ENCODE data around the gene SLC50A1.

Gene SLC50A1

DNA sequence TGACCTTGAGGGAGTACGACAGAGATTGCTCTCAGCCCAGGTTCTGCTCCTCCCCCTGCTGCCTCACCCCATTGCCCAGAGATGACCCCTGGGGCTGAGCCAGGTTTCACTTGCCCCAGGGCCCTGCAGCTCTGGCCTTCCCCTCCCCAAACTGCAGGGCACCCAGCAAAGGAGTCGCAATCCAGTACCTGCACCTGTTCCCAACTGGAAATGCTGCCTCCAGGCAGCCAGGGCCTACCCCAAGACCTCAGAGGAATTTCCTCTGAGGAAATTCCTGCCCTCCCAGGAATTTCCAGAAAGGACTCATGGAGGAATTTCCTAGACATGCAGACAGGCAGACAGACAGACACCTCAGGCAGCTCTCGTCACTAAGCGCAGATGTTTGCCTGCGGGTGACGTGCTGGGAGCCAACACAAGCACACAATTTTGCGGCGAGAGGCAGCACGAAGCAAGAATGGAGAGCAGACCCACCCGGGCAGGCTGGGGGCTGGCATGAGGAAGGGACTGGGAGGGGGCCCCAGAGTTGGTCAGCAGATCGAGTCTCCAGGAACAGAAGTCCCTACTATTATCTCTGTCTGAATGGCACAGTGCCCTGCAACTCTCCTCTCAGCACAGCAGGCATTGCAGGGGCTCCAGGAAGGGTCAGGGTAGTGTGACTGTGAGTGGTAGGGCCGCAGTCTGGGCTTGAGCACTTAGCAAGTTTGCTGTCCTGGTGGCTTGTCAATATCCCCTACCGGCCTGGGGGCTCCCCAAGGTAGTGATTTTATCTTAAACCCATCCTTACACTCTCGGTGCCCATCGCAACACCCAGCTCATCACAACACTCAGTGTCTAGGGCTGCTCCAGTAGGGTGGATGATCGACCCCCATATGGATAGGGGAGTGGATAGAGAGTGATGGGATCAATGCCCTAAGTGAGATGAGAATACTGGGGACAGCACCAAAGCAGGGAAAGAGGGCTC, 10.9 kb upstream of the SLC50A1 start:
- no peak overlapping the region for H3K4me3 ChIP-seq (ENCODE audit: control insufficient read depth, low read depth, low read length)
- TF ChIP-seq CTCF (conservative IDR thresholded peaks at IDR 0.05; ENCODE audit: control insufficient read depth, insufficient read depth, low read depth, low read length): no peak
- DNase-seq (ENCODE audit: low read depth): no peak

DNA sequence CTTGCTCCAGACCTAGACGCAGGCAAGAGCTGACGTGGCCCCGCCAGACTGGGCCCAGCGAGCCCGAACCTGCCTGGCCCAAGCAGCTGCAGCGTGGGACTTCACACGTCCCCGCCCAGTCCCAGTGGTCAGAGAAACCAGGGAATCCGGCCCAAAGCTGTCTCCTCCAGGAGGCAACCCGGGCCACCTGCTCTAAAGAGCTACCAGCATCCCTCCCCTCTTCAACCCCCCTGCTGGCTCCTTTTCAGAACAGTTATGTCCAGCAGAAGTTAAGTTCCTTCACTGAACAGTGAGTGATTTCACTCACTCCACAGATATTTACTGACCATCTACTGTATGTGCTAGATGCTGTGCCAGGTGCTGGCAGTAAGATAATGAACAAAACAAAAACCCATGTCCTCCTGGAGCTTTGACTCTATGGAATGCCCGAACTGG, 10.1 kb upstream of the SLC50A1 start:
- no peak for TF ChIP-seq CTCF (conservative IDR thresholded peaks at IDR 0.05; ENCODE audit: control insufficient read depth, insufficient read depth, low read depth, low read length)
- no peak for DNase-seq (ENCODE audit: low read depth)
- no peak overlapping the region for H3K4me3 ChIP-seq (ENCODE audit: control insufficient read depth, low read depth, low read length)

GRCh38 chr1:155125946-155126555, 9.6 kb upstream of the SLC50A1 start:
- no peak overlapping the region for H3K4me3 ChIP-seq (ENCODE audit: control insufficient read depth, low read depth, low read length)

DNA sequence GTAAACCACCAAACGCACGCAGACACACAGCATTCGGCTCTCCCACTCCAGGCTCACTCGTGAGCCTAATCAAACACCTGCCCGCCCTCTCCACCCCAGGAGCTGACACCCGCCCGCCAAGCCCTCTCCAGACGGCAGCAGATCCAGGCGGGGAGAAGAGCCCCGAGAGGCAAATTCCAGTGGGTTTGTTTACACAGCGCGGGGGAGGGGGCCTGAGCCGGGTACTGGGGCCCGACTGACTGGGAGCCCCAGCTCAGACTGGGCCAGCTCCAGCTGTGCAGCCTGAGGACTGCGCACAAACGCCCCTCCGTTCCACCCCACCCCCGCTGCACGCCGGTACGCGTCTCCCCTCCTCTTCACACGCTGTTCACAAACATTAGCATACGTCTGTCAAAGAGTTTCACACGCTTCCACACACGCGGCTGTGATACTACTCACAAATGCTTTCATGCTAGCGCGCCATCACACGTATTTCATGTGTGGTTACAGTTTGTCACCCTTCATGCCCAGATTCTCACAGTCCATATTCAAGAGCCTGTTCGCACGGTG, 9.0 kb upstream of the SLC50A1 start:
- TF ChIP-seq CTCF (conservative IDR thresholded peaks at IDR 0.05; ENCODE audit: control insufficient read depth, insufficient read depth, low read depth, low read length): no peak
- no peak for DNase-seq (ENCODE audit: low read depth)
- peak overlapping the region; percentile 2 for H3K4me3 ChIP-seq (ENCODE audit: control insufficient read depth, low read depth, low read length)

More at GRCh38 chr1:155125946-155126555, 9.6 kb upstream of the SLC50A1 start:
- no peak for TF ChIP-seq CTCF (conservative IDR thresholded peaks at IDR 0.05; ENCODE audit: control insufficient read depth, insufficient read depth, low read depth, low read length)
- DNase-seq (ENCODE audit: low read depth): peak; percentile 19

DNA sequence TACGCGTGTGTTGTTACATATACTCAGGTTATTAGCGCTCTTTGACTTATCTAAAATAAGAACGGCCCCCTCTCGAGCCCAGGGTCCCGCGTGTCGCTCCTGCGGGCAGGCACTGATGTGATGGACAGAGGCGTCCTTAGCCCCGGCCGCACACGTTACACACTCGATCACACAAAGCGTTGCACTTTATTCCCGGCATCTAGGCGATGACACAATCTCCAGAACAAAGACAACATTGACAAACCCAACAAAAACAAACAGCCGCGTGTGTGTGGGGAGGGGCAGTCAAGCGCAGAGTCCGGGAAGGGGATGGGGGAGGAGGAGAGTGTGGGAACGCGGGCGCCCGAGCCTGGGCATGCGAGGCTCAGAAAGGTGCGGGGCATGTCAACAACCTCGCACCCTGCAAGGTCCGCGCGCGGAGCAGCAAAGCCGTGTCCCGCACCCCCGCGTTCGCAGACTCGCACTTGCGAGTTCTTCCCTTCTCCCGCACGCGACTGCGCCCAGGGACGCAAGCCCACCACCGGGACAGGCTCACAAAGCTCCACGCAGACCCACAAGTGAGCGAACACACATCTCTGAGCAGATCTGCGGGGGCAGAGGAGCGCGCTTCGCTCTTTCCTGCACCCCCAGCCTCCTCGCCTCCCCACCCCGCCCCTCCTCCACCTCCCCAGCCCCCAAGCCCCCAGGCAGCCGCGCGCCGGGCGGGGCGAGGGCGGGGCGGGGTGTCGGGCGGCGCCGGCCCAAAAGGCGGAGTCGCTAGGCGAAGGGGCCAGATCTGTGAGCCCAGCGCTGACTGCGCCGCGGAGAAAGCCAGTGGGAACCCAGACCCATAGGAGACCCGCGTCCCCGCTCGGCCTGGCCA, 8.3 kb upstream of the SLC50A1 start, which contains the start of gene EFNA1:
TSS of gene EFNA1 (plus strand) at position 772 of the 862 bp plus-strand sequence. CDS start 102 bp downstream, outside the sequence.
- peak within 1 kb of the TSS; percentile 43 for H3K4me3 ChIP-seq (ENCODE audit: control insufficient read depth, low read depth, low read length)
- DNase-seq (ENCODE audit: low read depth): peak; percentile 70
- no peak for TF ChIP-seq CTCF (conservative IDR thresholded peaks at IDR 0.05; ENCODE audit: control insufficient read depth, insufficient read depth, low read depth, low read length)
